ENCODE measurements around the gene YIF1A. TPM values are rescaled to one million over a fixed set of nuclear protein-coding genes. Genes with fewer than 3 reads are reported as not detected.

Gene YIF1A
- 143 and 183 TPM in 2 replicates for total RNA-seq

GRCh38 chr11:66288671-66289547 is at the start of gene YIF1A:
Gene YIF1A (minus strand): TSS chr11:66289143. CDS start chr11:66288985, 158 bp downstream.

GRCh38 chr11:66336234-66337102 is 47.5 kb upstream of the YIF1A start, which contains the start of gene RIN1:
Gene RIN1 (minus strand): TSS chr11:66336434. CDS start chr11:66336402, 32 bp downstream.

GRCh38 chr11:66316849-66317251 is 27.9 kb upstream of the YIF1A start, which contains the start of gene CD248:
Gene CD248 (minus strand): TSS chr11:66317044. CDS start chr11:66317027, 17 bp downstream.

GRCh38 chr11:66291706-66292542 is 3.0 kb upstream of the YIF1A start, which contains the start of gene TMEM151A:
Gene TMEM151A (plus strand): TSS chr11:66291894. CDS start chr11:66292014, 120 bp downstream.

GRCh38 chr11:66277471-66278362 is 11.2 kb downstream of the YIF1A start, which contains the start of gene CNIH2:
Gene CNIH2 (plus strand): TSS chr11:66278175. CDS start chr11:66278457, 282 bp downstream.

GRCh38 chr11:66268244-66268951 is 20.5 kb downstream of the YIF1A start, which contains the start of gene RAB1B:
Gene RAB1B (plus strand): TSS chr11:66268639. CDS start chr11:66268680, 41 bp downstream.

Other genes with a start within 250 kb of the YIF1A start
- not detected in 2 replicates for gene GAL3ST3, start 240.0 kb downstream of the YIF1A start, total RNA-seq
- 127 and 134 TPM in 2 replicates for gene SF3B2, start 236.8 kb downstream of the YIF1A start, total RNA-seq
- gene PACS1, start 218.9 kb downstream of the YIF1A start, total RNA-seq = 23.9 and 47.6 TPM in 2 replicates
- 14.9 and 17.7 TPM in 2 replicates for gene KLC2, start 31.4 kb downstream of the YIF1A start, total RNA-seq
- 93.0 and 102 TPM in 2 replicates for gene RAB1B, start 20.5 kb downstream of the YIF1A start, total RNA-seq
- gene CNIH2, start 11.0 kb downstream of the YIF1A start, total RNA-seq = 0.37 and 0.40 TPM in 2 replicates
- 0.13 and 0.25 TPM in 2 replicates for gene TMEM151A, start 2.8 kb upstream of the YIF1A start, total RNA-seq
- gene CD248, start 27.9 kb upstream of the YIF1A start, total RNA-seq = 21.9 and 23.3 TPM in 2 replicates
- gene RIN1, start 47.3 kb upstream of the YIF1A start, total RNA-seq = 19.5 and 25.9 TPM in 2 replicates
- gene BRMS1, start 56.0 kb upstream of the YIF1A start, total RNA-seq = 50.1 and 58.0 TPM in 2 replicates
- gene B4GAT1, start 58.5 kb upstream of the YIF1A start, total RNA-seq = 38.4 and 46.9 TPM in 2 replicates
- under 0.01 and 0.12 TPM in 2 replicates for gene SLC29A2, start 82.6 kb upstream of the YIF1A start, total RNA-seq
- not detected in 2 replicates for gene NPAS4, start 131.9 kb upstream of the YIF1A start, total RNA-seq
- 32.0 and 32.1 TPM in 2 replicates for gene MRPL11, start 149.7 kb upstream of the YIF1A start, total RNA-seq
- gene PELI3, start 177.8 kb upstream of the YIF1A start, total RNA-seq = 11.1 TPM in 2 replicates
- 41.3 and 58.4 TPM in 2 replicates for gene DPP3, start 191.3 kb upstream of the YIF1A start, total RNA-seq
- gene BBS1, start 221.5 kb upstream of the YIF1A start, total RNA-seq = 25.4 and 28.5 TPM in 2 replicates